ENCODE measurements around the gene ACP5. TPM values are rescaled to one million over a fixed set of nuclear protein-coding genes. Genes with fewer than 3 reads are reported as not detected.
"Not testable (repeated sequence)": the region's sequence is repeated elsewhere in the genome, so short reads cannot be mapped to it uniquely, and the experiment has no call there.

Gene ACP5
- total RNA-seq, 1 donor from 2014 or later = not detected

DNA sequence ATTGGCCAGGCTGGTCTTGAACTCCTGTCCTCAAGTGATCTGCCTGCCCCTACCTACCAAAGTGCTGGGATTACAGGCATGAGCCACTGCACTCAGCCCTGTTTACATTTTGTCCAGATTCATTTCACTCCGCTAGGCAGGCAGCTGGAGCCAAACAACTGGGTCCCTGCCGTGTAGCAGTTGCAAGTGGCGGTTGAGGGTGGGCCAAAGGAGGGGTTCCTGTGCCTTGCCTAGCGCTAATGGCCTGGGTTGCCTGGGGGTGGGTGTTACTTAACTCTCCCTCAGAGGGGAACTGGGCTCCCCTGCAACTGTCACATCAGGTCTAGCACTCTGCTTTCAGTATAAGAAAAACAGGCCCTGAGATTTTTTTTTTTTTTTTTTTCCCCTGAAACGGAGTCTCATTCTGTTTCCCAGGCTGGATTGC lies 7.4 kb downstream of the ACP5 start:
- H3K36me3 Mint-ChIP-seq (ENCODE audit: unreplicated experiment) = no peaks in the 10 kb centered on the region
- TF ChIP-seq, protein P1, sequence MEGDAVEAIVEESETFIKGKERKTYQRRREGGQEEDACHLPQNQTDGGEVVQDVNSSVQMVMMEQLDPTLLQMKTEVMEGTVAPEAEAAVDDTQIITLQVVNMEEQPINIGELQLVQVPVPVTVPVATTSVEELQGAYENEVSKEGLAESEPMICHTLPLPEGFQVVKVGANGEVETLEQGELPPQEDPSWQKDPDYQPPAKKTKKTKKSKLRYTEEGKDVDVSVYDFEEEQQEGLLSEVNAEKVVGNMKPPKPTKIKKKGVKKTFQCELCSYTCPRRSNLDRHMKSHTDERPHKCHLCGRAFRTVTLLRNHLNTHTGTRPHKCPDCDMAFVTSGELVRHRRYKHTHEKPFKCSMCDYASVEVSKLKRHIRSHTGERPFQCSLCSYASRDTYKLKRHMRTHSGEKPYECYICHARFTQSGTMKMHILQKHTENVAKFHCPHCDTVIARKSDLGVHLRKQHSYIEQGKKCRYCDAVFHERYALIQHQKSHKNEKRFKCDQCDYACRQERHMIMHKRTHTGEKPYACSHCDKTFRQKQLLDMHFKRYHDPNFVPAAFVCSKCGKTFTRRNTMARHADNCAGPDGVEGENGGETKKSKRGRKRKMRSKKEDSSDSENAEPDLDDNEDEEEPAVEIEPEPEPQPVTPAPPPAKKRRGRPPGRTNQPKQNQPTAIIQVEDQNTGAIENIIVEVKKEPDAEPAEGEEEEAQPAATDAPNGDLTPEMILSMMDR (IDR thresholded peaks at IDR 0.05; ENCODE audit: partially characterized antibody, unreplicated experiment) = no peak
- no peaks in the 10 kb centered on the region for H3K4me1 Mint-ChIP-seq (ENCODE audit: low read depth, unreplicated experiment)
- H3K9me3 Mint-ChIP-seq (ENCODE audit: unreplicated experiment) = no peaks in the 10 kb centered on the region
- peaks cover 7% of the 10 kb centered on the region for H3K27me3 Mint-ChIP-seq (ENCODE audit: unreplicated experiment)
- DNase-seq = no peak
- H3K4me3 Mint-ChIP-seq (ENCODE audit: unreplicated experiment) = no peak overlapping the region
- H3K27ac Mint-ChIP-seq (ENCODE audit: unreplicated experiment) = no peak overlapping the region

DNA sequence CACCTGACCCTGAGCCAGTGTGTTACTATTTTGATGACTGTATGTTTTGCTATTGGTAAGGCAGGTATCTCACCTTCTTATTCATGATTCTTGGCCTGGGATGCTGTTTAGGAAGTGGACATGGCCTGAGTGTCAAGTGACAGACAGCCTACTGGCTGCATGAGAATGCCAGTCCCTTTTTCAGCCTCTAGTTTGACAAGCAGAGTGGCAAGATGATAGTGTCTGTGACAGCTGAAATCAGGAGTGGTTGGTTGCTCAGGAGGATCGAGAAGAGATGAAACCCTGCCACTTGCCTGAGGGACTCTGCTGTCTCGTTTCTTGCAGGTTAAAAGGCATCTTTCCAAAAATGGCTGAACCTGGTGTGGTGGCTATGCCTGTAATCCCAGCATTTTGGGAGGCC lies 11.3 kb downstream of the ACP5 start:
- no peak for DNase-seq
- Mint-ChIP-seq H3K4me3 (ENCODE audit: unreplicated experiment) (no peak overlapping the region), H3K9me3 (ENCODE audit: unreplicated experiment) (no peaks in the 10 kb centered on the region), H3K4me1 (ENCODE audit: low read depth, unreplicated experiment) (no peaks in the 10 kb centered on the region), H3K27me3 (ENCODE audit: unreplicated experiment) (peaks cover 6% of the 10 kb centered on the region), H3K36me3 (ENCODE audit: unreplicated experiment) (no peaks in the 10 kb centered on the region), H3K27ac (ENCODE audit: unreplicated experiment) (no peak overlapping the region)
- TF ChIP-seq, protein P1 (IDR thresholded peaks at IDR 0.05; ENCODE audit: partially characterized antibody, unreplicated experiment) = no peak

DNA sequence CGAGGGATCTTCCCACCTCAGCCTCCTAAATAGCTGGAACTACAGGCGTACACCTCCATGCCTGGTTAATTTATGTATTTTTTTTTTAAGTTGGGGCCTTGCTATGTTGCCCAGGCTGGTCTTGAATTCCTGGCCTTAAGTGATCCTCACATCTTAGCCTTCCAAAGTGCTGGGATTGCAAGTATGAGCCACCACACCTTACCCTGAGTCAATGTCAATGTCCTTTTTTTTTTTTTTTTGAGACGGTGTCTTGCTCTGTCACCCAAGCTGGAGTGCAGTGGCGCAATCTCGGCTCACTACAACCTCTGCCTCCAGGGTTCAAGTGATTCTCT lies 11.8 kb downstream of the ACP5 start:
- DNase-seq; H3K27ac Mint-ChIP-seq (ENCODE audit: unreplicated experiment); H3K4me3 Mint-ChIP-seq (ENCODE audit: unreplicated experiment); H3K4me1 Mint-ChIP-seq (ENCODE audit: low read depth, unreplicated experiment); H3K36me3 Mint-ChIP-seq (ENCODE audit: unreplicated experiment); H3K9me3 Mint-ChIP-seq (ENCODE audit: unreplicated experiment); H3K27me3 Mint-ChIP-seq (ENCODE audit: unreplicated experiment): not testable (repeated sequence)

DNA sequence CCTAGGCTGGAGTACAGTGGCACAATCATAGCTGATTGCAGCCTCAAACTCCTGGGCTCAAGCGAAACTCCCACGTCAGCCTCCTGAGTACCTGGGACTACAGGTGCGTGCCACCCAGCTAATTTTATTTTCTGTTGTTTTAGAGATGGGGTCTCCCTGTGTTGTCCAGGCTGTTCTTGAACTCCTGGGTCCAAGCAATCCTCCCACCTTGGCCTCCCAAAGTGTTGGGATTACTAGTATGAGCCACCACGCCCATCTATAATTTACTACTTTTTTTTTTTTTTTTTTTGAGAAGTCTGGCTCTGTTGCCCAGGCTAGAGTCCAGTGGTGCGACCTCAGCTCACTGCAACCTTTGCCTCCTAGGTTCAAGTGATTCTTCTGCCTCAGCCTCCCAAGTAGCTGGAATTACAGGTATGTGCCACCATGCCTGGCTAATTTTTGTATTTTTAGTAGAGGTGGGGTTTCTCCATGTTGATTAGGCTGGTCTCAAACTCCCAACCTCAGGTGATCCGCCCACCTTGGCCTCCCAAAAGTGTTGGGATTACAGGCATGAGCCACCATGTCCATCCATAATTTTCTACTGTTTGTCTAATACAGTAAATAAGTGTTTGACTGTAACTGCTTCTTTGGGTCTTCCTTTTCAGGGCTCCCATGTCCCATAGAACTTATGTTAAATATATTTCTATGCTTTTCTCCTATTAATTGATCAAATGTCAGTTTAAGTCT lies 13.2 kb downstream of the ACP5 start:
- not testable (repeated sequence) for H3K9me3 Mint-ChIP-seq (ENCODE audit: unreplicated experiment); DNase-seq; H3K4me3 Mint-ChIP-seq (ENCODE audit: unreplicated experiment); H3K27ac Mint-ChIP-seq (ENCODE audit: unreplicated experiment); H3K36me3 Mint-ChIP-seq (ENCODE audit: unreplicated experiment); H3K27me3 Mint-ChIP-seq (ENCODE audit: unreplicated experiment); H3K4me1 Mint-ChIP-seq (ENCODE audit: low read depth, unreplicated experiment)

DNA sequence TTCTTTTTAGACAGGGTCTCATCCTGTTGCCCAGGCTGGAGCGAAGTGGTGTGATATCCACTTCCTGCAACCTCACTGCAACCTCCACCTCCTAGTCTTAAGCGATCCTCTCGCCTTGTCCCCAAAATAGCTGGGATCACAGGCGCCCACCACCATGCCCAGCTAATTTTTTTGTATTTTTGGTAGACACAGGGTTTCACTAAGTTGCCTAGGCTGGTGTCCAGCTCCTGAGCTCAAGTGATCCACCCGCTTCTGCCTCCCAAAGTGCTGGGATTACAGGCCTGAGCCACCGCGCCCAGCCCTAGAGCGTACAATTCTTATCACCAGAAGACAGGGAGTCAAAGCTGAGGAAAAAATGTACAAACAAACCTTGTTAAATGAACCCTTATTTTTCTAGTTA lies 13.9 kb downstream of the ACP5 start:
- Mint-ChIP-seq H3K27me3 (ENCODE audit: unreplicated experiment) (peaks cover 6% of the 10 kb centered on the region), H3K4me1 (ENCODE audit: low read depth, unreplicated experiment) (peaks cover 7% of the 10 kb centered on the region), H3K4me3 (ENCODE audit: unreplicated experiment) (no peak overlapping the region), H3K36me3 (ENCODE audit: unreplicated experiment) (no peaks in the 10 kb centered on the region), H3K27ac (ENCODE audit: unreplicated experiment) (no peak overlapping the region), H3K9me3 (ENCODE audit: unreplicated experiment) (no peaks in the 10 kb centered on the region)
- DNase-seq = no peak
- TF ChIP-seq, protein P1 (IDR thresholded peaks at IDR 0.05; ENCODE audit: partially characterized antibody, unreplicated experiment) = no peak

DNA sequence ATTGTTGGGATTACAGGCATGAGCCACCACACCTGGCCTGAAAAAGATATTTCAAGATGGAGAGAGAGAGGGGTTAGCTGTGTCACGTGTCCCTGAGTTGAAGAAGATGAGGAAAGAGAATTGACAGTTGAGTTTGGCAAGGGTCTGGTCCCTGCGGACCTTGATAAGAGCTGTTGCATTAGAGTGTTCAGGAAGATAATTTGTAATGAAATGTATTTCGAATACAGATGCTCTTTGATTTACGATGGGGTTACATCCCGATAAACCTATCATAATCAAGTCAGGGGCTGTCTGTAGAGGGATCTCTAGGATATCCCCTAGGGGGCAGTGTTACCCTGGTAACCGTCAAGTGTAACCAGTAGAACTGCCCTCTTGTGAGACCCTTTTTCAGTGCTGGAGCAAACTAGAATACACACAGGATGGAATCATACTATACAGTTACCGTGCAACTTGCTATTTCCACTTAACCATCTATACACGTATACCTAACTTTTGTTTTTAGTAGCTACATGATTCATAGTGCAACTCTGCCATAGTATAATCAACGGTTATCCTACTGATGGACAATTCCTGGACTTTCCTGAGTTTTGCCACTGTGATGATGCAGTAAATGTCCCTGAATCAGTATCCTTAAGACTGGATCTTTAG lies 16.9 kb downstream of the ACP5 start:
- Mint-ChIP-seq H3K27ac (ENCODE audit: unreplicated experiment) (peak overlapping the region; percentile 56), H3K4me3 (ENCODE audit: unreplicated experiment) (peak overlapping the region; percentile 80), H3K9me3 (ENCODE audit: unreplicated experiment) (peaks cover 2% of the 10 kb centered on the region), H3K27me3 (ENCODE audit: unreplicated experiment) (peaks cover 3% of the 10 kb centered on the region), H3K36me3 (ENCODE audit: unreplicated experiment) (no peaks in the 10 kb centered on the region), H3K4me1 (ENCODE audit: low read depth, unreplicated experiment) (peaks cover 11% of the 10 kb centered on the region)
- TF ChIP-seq, protein P1 (IDR thresholded peaks at IDR 0.05; ENCODE audit: partially characterized antibody, unreplicated experiment) = peak; percentile 67
- DNase-seq = no peak
